SK-N-SH treated with all-trans-retinoic acid at 6 μM for 48 hours (cell line): ENCODE measurements around the gene SLC6A6.

ENCODE experiments used
- ATAC-seq: fragments of 200-7000 bp; cut with Tn5 transposase; 3 replicates; pipeline ENCODE4 v1.9.1; 2020; ENCODE audit warnings: mild to moderate bottlenecking, moderate library complexity
- ARNTL ChIP-seq: fragments of 450-650 bp; formaldehyde crosslinking; IDR thresholded peaks from 2 replicates; pipeline ENCODE4 v1.5.0; 2020; ENCODE audit warnings: low read depth, mild to moderate bottlenecking, moderate library complexity, borderline replicate concordance
- CSDC2 ChIP-seq: fragments of 250-450 bp; sonication (Bioruptor Pico); IDR thresholded peaks from 2 replicates; pipeline ENCODE4 v1.5.0; 2020; ENCODE audit warnings: mild to moderate bottlenecking, moderate library complexity
- CSRNP3 ChIP-seq: fragments of 250-450 bp; sonication (Bioruptor Pico); IDR thresholded peaks from 2 replicates; pipeline ENCODE4 v1.5.1; 2021; ENCODE audit warnings: mild to moderate bottlenecking, moderate library complexity
- ESRRG ChIP-seq: fragments of 250-450 bp; sonication (Bioruptor Pico); IDR thresholded peaks from 2 replicates; pipeline ENCODE4 v1.6.1; 2021; ENCODE audit warnings: mild to moderate bottlenecking
- OSR1 ChIP-seq: fragments of 250-450 bp; sonication (Bioruptor Pico); IDR thresholded peaks from 2 replicates; pipeline ENCODE4 v1.8.0; 2022; ENCODE audit warnings: moderate library complexity, mild to moderate bottlenecking, inconsistent platforms
- PATZ1 ChIP-seq: fragments of 250-450 bp; sonication (Bioruptor Pico); IDR thresholded peaks from 2 replicates; pipeline ENCODE4 v1.8.0; 2020; ENCODE audit warnings: mild to moderate bottlenecking, moderate library complexity, borderline replicate concordance
- RARB ChIP-seq: fragments of 250-450 bp; sonication (Bioruptor Pico); IDR thresholded peaks from 2 replicates; pipeline ENCODE4 v1.8.0; 2021; ENCODE audit warnings: mild to moderate bottlenecking, moderate library complexity
- SNAI2 ChIP-seq: fragments of 250-450 bp; sonication (Bioruptor Pico); IDR thresholded peaks from 2 replicates; pipeline ENCODE4 v1.5.0; 2020; ENCODE audit warnings: mild to moderate bottlenecking, moderate library complexity
- TOX ChIP-seq: fragments of 250-450 bp; sonication (Bioruptor Pico); IDR thresholded peaks from 2 replicates; pipeline ENCODE4 v1.8.0; 2021; ENCODE audit warnings: mild to moderate bottlenecking, moderate library complexity, borderline replicate concordance
- TSHZ2 ChIP-seq: fragments of 250-450 bp; sonication (Bioruptor Pico); IDR thresholded peaks from 2 replicates; pipeline ENCODE4 v1.5.0; 2020; ENCODE audit warnings: mild to moderate bottlenecking, moderate library complexity
- ZFP3 ChIP-seq: fragments of 250-450 bp; sonication (Bioruptor Pico); IDR thresholded peaks from 2 replicates; pipeline ENCODE4 v1.5.0; 2020; ENCODE audit warnings: mild to moderate bottlenecking, moderate library complexity
- ZNF565 ChIP-seq: fragments of 450-650 bp; formaldehyde crosslinking; conservative IDR thresholded peaks from 2 replicates; pipeline ENCODE4 v1.5.0; 2020; ENCODE audit warnings: low read depth, mild to moderate bottlenecking, moderate library complexity
- ZNF8 ChIP-seq: fragments of 450-650 bp; formaldehyde crosslinking; IDR thresholded peaks from 2 replicates; pipeline ENCODE4 v1.5.0; 2020; ENCODE audit warnings: mild to moderate bottlenecking, moderate library complexity
- TF ChIP-seq, protein P1 (sequence below): fragments of 250-450 bp; sonication (Bioruptor Pico); IDR thresholded peaks from 2 replicates; pipeline ENCODE4 v1.8.0; 2021; ENCODE audit warnings: low read depth, mild to moderate bottlenecking, moderate library complexity, borderline replicate concordance
- TF ChIP-seq, protein P2 (sequence below): fragments of 250-450 bp; sonication (Bioruptor Pico); IDR thresholded peaks from 2 replicates; pipeline ENCODE4 v1.5.1; 2020; ENCODE audit warnings: low read depth, mild to moderate bottlenecking, moderate library complexity

Gene SLC6A6

GRCh38 chr3:14485981-14486380 is 83.6 kb downstream of the SLC6A6 start:
- no peak for ATAC-seq
- TF ChIP-seq RARB (CRISPR knock-in tag) (no peak), SNAI2 (CRISPR knock-in tag) (no peak), CSRNP3 (CRISPR knock-in tag) (no peak), ZNF565 (CRISPR knock-in tag) (no peak)
- TF ChIP-seq, protein P1, sequence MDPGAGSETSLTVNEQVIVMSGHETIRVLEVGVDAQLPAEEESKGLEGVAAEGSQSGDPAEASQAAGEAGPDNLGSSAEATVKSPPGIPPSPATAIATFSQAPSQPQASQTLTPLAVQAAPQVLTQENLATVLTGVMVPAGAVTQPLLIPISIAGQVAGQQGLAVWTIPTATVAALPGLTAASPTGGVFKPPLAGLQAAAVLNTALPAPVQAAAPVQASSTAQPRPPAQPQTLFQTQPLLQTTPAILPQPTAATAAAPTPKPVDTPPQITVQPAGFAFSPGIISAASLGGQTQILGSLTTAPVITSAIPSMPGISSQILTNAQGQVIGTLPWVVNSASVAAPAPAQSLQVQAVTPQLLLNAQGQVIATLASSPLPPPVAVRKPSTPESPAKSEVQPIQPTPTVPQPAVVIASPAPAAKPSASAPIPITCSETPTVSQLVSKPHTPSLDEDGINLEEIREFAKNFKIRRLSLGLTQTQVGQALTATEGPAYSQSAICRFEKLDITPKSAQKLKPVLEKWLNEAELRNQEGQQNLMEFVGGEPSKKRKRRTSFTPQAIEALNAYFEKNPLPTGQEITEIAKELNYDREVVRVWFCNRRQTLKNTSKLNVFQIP (CRISPR knock-in tag) = no peak

DNA sequence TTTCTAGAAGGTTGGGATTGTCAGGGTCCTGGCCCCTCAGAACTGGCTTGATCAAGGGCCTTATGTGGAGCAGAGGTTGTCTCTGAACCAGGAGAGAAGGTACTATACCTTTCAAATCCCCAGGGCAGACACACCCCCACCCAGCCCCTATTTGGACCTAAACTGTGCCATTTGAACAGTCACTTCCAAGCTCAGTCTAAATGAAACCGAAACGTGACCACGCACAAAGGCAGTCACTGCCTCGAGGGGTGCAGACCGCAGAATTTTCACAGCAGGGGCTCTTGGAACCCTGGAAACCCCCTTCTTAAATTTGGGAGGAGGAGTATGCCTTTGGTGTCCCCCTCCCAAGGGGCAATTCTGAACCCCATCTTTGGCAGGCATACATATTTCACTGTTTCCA is 84.1 kb downstream of the SLC6A6 start:
- TF ChIP-seq TSHZ2 (CRISPR knock-in tag) = no peak
- TF ChIP-seq RARB (CRISPR knock-in tag) = no peak
- TF ChIP-seq TOX (CRISPR knock-in tag) = no peak
- no peak for ATAC-seq

DNA sequence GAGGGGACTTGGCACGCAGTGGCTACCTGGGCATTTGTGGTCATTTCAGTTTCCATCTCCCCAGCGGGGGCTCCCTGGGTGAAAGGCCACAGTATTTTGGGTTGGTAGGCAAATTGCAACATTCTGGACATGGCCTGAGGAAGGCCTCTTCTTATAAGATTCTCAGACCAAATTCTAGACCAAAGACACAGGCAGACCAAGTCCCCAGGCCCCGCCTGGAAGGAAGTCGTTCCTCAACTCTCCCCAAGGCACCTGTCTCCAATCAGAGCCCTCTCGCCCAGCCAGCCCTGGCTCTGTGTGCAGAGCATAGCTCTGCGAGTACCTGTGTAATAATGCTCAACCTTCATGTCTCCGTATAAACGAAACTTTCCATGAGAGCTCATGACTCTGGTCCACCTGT is 84.7 kb downstream of the SLC6A6 start:
- no peak for TF ChIP-seq ZFP3
- no peak for TF ChIP-seq SNAI2 (CRISPR knock-in tag)
- no peak for TF ChIP-seq OSR1
- TF ChIP-seq, protein P1 (CRISPR knock-in tag) = no peak
- no peak for TF ChIP-seq ZNF8
- no peak for TF ChIP-seq RARB (CRISPR knock-in tag)
- no peak for TF ChIP-seq CSRNP3 (CRISPR knock-in tag)
- TF ChIP-seq ESRRG = no peak
- TF ChIP-seq, protein P2, sequence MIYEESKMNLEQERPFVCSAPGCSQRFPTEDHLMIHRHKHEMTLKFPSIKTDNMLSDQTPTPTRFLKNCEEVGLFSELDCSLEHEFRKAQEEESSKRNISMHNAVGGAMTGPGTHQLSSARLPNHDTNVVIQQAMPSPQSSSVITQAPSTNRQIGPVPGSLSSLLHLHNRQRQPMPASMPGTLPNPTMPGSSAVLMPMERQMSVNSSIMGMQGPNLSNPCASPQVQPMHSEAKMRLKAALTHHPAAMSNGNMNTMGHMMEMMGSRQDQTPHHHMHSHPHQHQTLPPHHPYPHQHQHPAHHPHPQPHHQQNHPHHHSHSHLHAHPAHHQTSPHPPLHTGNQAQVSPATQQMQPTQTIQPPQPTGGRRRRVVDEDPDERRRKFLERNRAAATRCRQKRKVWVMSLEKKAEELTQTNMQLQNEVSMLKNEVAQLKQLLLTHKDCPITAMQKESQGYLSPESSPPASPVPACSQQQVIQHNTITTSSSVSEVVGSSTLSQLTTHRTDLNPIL (CRISPR knock-in tag) = no peak
- TF ChIP-seq CSDC2 (CRISPR knock-in tag) = no peak
- ATAC-seq = no peak

GRCh38 chr3:14487821-14488220 is 85.4 kb downstream of the SLC6A6 start:
- no peak for ATAC-seq
- TF ChIP-seq, protein P2 (CRISPR knock-in tag) = no peak
- TF ChIP-seq PATZ1 (no peak), ARNTL (CRISPR knock-in tag) (no peak), ZNF8 (no peak), ZNF565 (CRISPR knock-in tag) (no peak)
